Left ventricle myocardium inferior (tissue), 1 donor: Measurements from ENCODE around the gene SYNDIG1. TPM values are rescaled to one million over a fixed set of nuclear protein-coding genes. Genes with fewer than 3 reads are reported as not detected.

Source experiments
- DNase-seq: peaks from one replicate; pipeline ENCODE4 v3.0.0-alpha.2; 2020
- H3K27ac ChIP-seq: fragments of 200-600 bp; replicated peaks from 2 replicates; pipeline ENCODE4 v1.8.0; 2021
- H3K27me3 ChIP-seq: fragments of 200-600 bp; 2 replicates; pipeline ENCODE4 v1.8.0; 2021; ENCODE audit warnings: low read depth
- H3K36me3 ChIP-seq: fragments of 200-600 bp; 2 replicates; pipeline ENCODE4 v1.8.0; 2021
- H3K4me1 ChIP-seq: fragments of 200-600 bp; 2 replicates; pipeline ENCODE4 v1.8.0; 2021
- H3K4me3 ChIP-seq: fragments of 200-600 bp; 2 replicates; pipeline ENCODE4 v1.8.0; 2021; ENCODE audit warnings: mild to moderate bottlenecking, moderate library complexity
- H3K9me3 ChIP-seq: fragments of 200-600 bp; replicated peaks from 2 replicates; pipeline ENCODE4 v1.8.0; 2021
- intact Hi-C: fragments of 100-400 bp; cut with micrococcal nuclease; formaldehyde crosslinking; loops from one replicate; pipeline ENCODE4 v1.11.0; 2022
- long read RNA-seq: library from polyadenylated mRNA; unstranded; transcript quantifications from one replicate; pipeline ENCODE4 v2.0.0, GENCODE V29; 2021
- total RNA-seq: library from RNA; stranded (reverse); fragmentation: NEBNext Ultra II Directional; extraction: Animal tissue kit (Norgen Biotek cat#: 25700); gene quantifications from one replicate; pipeline ENCODE4 v1.2.1, GENCODE V29; 2021
- TF ChIP-seq, protein P1 (sequence below): fragments of 200-600 bp; IDR thresholded peaks from 2 replicates; pipeline ENCODE4 v1.8.0; 2021; ENCODE audit warnings: antibody characterized with exemption, mild to moderate bottlenecking, borderline replicate concordance
- donor health status: DM: no; HTN: yes; CAD: no; lungs with severe emphysema.

Gene SYNDIG1
- 21.4 TPM for total RNA-seq
- long read RNA-seq, transcript SYNDIG1-201 (4 exons, 2,522 nt): major isoform, 56 of 103 reads
- long read RNA-seq, partial matches to known transcripts: 9 of 103 reads
- long read RNA-seq, other reads (novel, unspliced or antisense): 38 of 103 reads

GRCh38 chr20:24469116-24469893 is at the start of gene SYNDIG1:
TSS of gene SYNDIG1 (plus strand) at chr20:24469629. CDS start at chr20:24543098, 73,469 bp downstream.
- intact Hi-C loops: no loop called here
- Histone ChIP-seq H3K4me1 (peaks cover 53% of the 10 kb centered on the region), H3K9me3 (no peaks in the 10 kb centered on the region), H3K36me3 (no peaks in the 10 kb centered on the region), H3K27ac (peak within 1 kb of the TSS; percentile 83), H3K27me3 (peaks cover 62% of the 10 kb centered on the region), H3K4me3 (peak within 1 kb of the TSS; percentile 71)
- TF ChIP-seq, protein P1, sequence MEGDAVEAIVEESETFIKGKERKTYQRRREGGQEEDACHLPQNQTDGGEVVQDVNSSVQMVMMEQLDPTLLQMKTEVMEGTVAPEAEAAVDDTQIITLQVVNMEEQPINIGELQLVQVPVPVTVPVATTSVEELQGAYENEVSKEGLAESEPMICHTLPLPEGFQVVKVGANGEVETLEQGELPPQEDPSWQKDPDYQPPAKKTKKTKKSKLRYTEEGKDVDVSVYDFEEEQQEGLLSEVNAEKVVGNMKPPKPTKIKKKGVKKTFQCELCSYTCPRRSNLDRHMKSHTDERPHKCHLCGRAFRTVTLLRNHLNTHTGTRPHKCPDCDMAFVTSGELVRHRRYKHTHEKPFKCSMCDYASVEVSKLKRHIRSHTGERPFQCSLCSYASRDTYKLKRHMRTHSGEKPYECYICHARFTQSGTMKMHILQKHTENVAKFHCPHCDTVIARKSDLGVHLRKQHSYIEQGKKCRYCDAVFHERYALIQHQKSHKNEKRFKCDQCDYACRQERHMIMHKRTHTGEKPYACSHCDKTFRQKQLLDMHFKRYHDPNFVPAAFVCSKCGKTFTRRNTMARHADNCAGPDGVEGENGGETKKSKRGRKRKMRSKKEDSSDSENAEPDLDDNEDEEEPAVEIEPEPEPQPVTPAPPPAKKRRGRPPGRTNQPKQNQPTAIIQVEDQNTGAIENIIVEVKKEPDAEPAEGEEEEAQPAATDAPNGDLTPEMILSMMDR: no peak
- peak; percentile 35 for DNase-seq

GRCh38 chr20:24419786-24420185 is 49.6 kb upstream of the SYNDIG1 start:
- no peak for DNase-seq
- Histone ChIP-seq H3K36me3 (no peaks in the 10 kb centered on the region), H3K9me3 (peaks cover 23% of the 10 kb centered on the region), H3K4me1 (no peaks in the 10 kb centered on the region), H3K4me3 (no peak overlapping the region), H3K27ac (no peak overlapping the region), H3K27me3 (peaks cover under 1% of the 10 kb centered on the region)
- intact Hi-C loops: no loop called here
- TF ChIP-seq, protein P1: no peak

- no peaks in the 10 kb centered on the region for H3K36me3 ChIP-seq
- no peak for DNase-seq
- peaks cover 15% of the 10 kb centered on the region for H3K9me3 ChIP-seq
- no peaks in the 10 kb centered on the region for H3K4me1 ChIP-seq
- H3K4me3 ChIP-seq: no peak overlapping the region
- no peak overlapping the region for H3K27ac ChIP-seq
- H3K27me3 ChIP-seq: peaks cover 7% of the 10 kb centered on the region
- intact Hi-C loops: no loop called here
- TF ChIP-seq, protein P1: no peak
Measured at GRCh38 chr20:24420567-24420966, 48.9 kb upstream of the SYNDIG1 start.

DNA sequence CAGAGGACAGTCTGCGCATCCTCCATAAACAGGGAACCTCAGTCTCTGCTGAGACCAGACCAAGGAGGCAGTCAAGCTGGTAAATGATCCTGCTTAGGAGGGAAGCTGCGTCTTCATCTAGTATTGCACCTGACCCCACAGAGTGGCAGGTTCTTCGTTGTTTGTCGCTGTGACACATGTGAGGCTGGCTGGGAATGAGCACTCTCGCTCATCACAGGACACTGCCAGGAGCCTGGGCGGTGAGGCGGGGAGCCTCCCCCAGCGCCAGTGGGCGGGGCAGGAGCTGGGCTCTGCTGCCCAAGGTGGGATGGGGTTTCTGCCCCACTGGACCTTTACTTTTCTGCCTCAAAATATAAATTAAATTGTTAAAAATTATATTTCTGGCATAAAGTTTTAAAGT is 48.4 kb upstream of the SYNDIG1 start:
- intact Hi-C loops: no loop called here

GRCh38 chr20:24422091-24422760 is 47.2 kb upstream of the SYNDIG1 start:
- Histone ChIP-seq H3K9me3 (peaks cover 4% of the 10 kb centered on the region), H3K4me3 (no peak overlapping the region), H3K4me1 (no peaks in the 10 kb centered on the region), H3K27ac (no peak overlapping the region), H3K36me3 (no peaks in the 10 kb centered on the region), H3K27me3 (peaks cover 7% of the 10 kb centered on the region)
- intact Hi-C loops: no loop called here
- TF ChIP-seq, protein P1: no peak
- DNase-seq: no peak

More for the DNA sequence above, 48.4 kb upstream of the SYNDIG1 start:
- H3K36me3 ChIP-seq: no peaks in the 10 kb centered on the region
- DNase-seq: no peak
- no peak overlapping the region for H3K27ac ChIP-seq
- H3K9me3 ChIP-seq: peaks cover 10% of the 10 kb centered on the region
- H3K4me3 ChIP-seq: no peak overlapping the region
- TF ChIP-seq, protein P1: no peak
- H3K27me3 ChIP-seq: peaks cover 7% of the 10 kb centered on the region
- no peaks in the 10 kb centered on the region for H3K4me1 ChIP-seq
